HEK293 (cell line): ENCODE results near the gene CENPN.

Experiments
- AEBP2 ChIP-seq: fragments of 450-650 bp; formaldehyde crosslinking; IDR thresholded peaks from 2 replicates; pipeline ENCODE4 v1.5.1; 2016; ENCODE audit warnings: missing biosample characterization, missing genetic modification characterization, borderline replicate concordance
- ATF2 ChIP-seq: fragments of 450-650 bp; formaldehyde crosslinking; IDR thresholded peaks from 2 replicates; pipeline ENCODE4 v1.5.1; 2016; ENCODE audit warnings: missing biosample characterization, missing genetic modification characterization, low read depth
- GLIS2 ChIP-seq: fragments of 450-650 bp; formaldehyde crosslinking; IDR thresholded peaks from 2 replicates; pipeline ENCODE4 v1.5.1; 2016; ENCODE audit warnings: missing biosample characterization, missing genetic modification characterization
- KLF16 ChIP-seq: fragments of 450-650 bp; formaldehyde crosslinking; IDR thresholded peaks from 2 replicates; pipeline ENCODE4 v1.5.1; 2017; ENCODE audit warnings: missing biosample characterization, missing genetic modification characterization
- SP3 ChIP-seq: fragments of 450-650 bp; formaldehyde crosslinking; IDR thresholded peaks from 2 replicates; pipeline ENCODE4 v1.5.1; 2016; ENCODE audit warnings: missing biosample characterization, missing genetic modification characterization
- SP7 ChIP-seq: fragments of 450-650 bp; formaldehyde crosslinking; IDR thresholded peaks from 2 replicates; pipeline ENCODE4 v1.5.1; 2016; ENCODE audit warnings: missing biosample characterization, missing genetic modification characterization
- WT1 ChIP-seq: fragments of 450-650 bp; formaldehyde crosslinking; IDR thresholded peaks from 2 replicates; pipeline ENCODE4 v1.5.1; 2016; ENCODE audit warnings: missing biosample characterization, missing genetic modification characterization
- ZBTB11 ChIP-seq: fragments of 450-650 bp; formaldehyde crosslinking; conservative IDR thresholded peaks from 2 replicates; pipeline ENCODE4 v1.5.1; 2016; ENCODE audit warnings: low read depth, missing biosample characterization, missing genetic modification characterization
- ZBTB8A ChIP-seq: fragments of 450-650 bp; formaldehyde crosslinking; IDR thresholded peaks from 2 replicates; pipeline ENCODE4 v1.5.1; 2016; ENCODE audit warnings: missing biosample characterization, missing genetic modification characterization
- ZNF174 ChIP-seq: fragments of 450-650 bp; formaldehyde crosslinking; IDR thresholded peaks from 2 replicates; pipeline ENCODE4 v1.5.0; 2017; ENCODE audit warnings: missing biosample characterization, mild to moderate bottlenecking, missing genetic modification characterization
- ZNF175 ChIP-seq: fragments of 450-650 bp; formaldehyde crosslinking; IDR thresholded peaks from 2 replicates; pipeline ENCODE4 v1.5.1; 2016; ENCODE audit warnings: missing biosample characterization, missing genetic modification characterization
- ZNF26 ChIP-seq: fragments of 450-650 bp; formaldehyde crosslinking; IDR thresholded peaks from 2 replicates; pipeline ENCODE4 v1.5.1; 2016; ENCODE audit warnings: missing biosample characterization, missing genetic modification characterization
- ZNF571 ChIP-seq: fragments of 450-650 bp; formaldehyde crosslinking; IDR thresholded peaks from 2 replicates; pipeline ENCODE4 v1.5.0; 2017; ENCODE audit warnings: missing biosample characterization, missing genetic modification characterization
- ZNF664 ChIP-seq: fragments of 450-650 bp; formaldehyde crosslinking; IDR thresholded peaks from 2 replicates; pipeline ENCODE4 v1.5.1; 2016; ENCODE audit warnings: missing biosample characterization, missing genetic modification characterization
- ZNF692 ChIP-seq: fragments of 450-650 bp; formaldehyde crosslinking; IDR thresholded peaks from 2 replicates; pipeline ENCODE4 v1.5.1; 2016; ENCODE audit warnings: missing biosample characterization, missing genetic modification characterization
- ZNF76 ChIP-seq: fragments of 450-650 bp; formaldehyde crosslinking; IDR thresholded peaks from 2 replicates; pipeline ENCODE4; 2016; ENCODE audit warnings: low read depth, missing biosample characterization, missing genetic modification characterization, borderline replicate concordance
- ZNF843 ChIP-seq: fragments of 450-650 bp; formaldehyde crosslinking; IDR thresholded peaks from 2 replicates; pipeline ENCODE4 v1.5.1; 2016; ENCODE audit warnings: missing biosample characterization, missing genetic modification characterization
- ZSCAN18 ChIP-seq: fragments of 450-650 bp; formaldehyde crosslinking; IDR thresholded peaks from 2 replicates; pipeline ENCODE4 v1.5.1; 2016; ENCODE audit warnings: missing biosample characterization, missing genetic modification characterization

CENPN gene

GRCh38 chr16:81001330-81001729 is 5.7 kb upstream of the CENPN start (continued):
- TF ChIP-seq AEBP2 (tag by site-specific recombination) (no peak), ZNF843 (tag by site-specific recombination) (peak; percentile 28; the same call in 1 of the 2 replicates), SP7 (tag by site-specific recombination) (peak; percentile 52), ZNF175 (tag by site-specific recombination) (no peak), ZNF692 (tag by site-specific recombination) (0 out of 2 replicates have a peak, but pooled peaks have one; percentile 20), ZNF664 (no peak), GLIS2 (tag by site-specific recombination) (no peak), SP3 (tag by site-specific recombination) (no peak), ZSCAN18 (tag by site-specific recombination) (no peak), ZNF76 (tag by site-specific recombination) (no peak), WT1 (peak; percentile 77), ZBTB11 (tag by site-specific recombination) (no peak), ZNF174 (no peak), ZBTB8A (tag by site-specific recombination) (0 out of 2 replicates have a peak, but pooled peaks have one; percentile 11), ATF2 (tag by site-specific recombination) (no peak), KLF16 (peak; percentile 42; the same call in 1 of the 2 replicates), ZNF26 (no peak), ZNF571 (tag by site-specific recombination) (no peak)
